AG10803 (cell line): Measurements from ENCODE around the gene GARIN1A.
"Not testable (repeated sequence)": the region's sequence is repeated elsewhere in the genome, so short reads cannot be mapped to it uniquely, and the experiment has no call there.

Source experiments
- DNase-seq: peaks from one replicate; pipeline ENCODE4 v3.0.0; 2010; ENCODE audit warnings: low read depth
- H3K4me3 ChIP-seq: 2 replicates; pipeline ENCODE4 v1.5.1; 2011; ENCODE audit warnings: mild to moderate bottlenecking, low read length, control low read depth
- CTCF ChIP-seq: conservative IDR thresholded peaks from 2 replicates; pipeline ENCODE4 v1.5.1; 2011; ENCODE audit warnings: mild to moderate bottlenecking, low read length, control low read depth, inconsistent platforms

Gene GARIN1A

GRCh38 chr7:128661446-128661845, 10.6 kb upstream of the GARIN1A start:
- TF ChIP-seq CTCF, result no peak
- DNase-seq, result no peak

DNA sequence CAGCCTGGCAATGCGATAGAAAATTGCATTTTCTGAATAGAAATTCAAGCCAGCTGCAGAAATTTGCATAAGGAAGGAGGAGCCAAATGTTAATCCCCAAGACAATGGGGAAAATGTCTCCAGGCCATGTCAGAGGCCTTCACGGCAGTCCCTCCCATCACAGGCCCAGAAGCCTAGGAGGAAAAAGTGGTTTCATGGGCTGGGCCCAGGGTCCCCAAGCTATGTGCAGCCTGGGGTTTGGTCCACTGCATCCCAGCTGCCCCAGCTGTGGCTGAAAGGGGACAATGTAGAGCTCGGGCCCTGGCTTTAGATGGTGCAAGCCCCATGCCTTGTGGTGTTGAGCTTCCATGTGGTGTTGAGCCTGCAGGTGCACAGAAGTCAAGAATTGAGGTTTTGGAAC, 10.0 kb upstream of the GARIN1A start:
- TF ChIP-seq CTCF, result no peak
- H3K4me3 ChIP-seq, result no peak overlapping the region
- DNase-seq, result no peak

More at GRCh38 chr7:128661446-128661845, 10.6 kb upstream of the GARIN1A start:
- no peak overlapping the region for H3K4me3 ChIP-seq

DNA sequence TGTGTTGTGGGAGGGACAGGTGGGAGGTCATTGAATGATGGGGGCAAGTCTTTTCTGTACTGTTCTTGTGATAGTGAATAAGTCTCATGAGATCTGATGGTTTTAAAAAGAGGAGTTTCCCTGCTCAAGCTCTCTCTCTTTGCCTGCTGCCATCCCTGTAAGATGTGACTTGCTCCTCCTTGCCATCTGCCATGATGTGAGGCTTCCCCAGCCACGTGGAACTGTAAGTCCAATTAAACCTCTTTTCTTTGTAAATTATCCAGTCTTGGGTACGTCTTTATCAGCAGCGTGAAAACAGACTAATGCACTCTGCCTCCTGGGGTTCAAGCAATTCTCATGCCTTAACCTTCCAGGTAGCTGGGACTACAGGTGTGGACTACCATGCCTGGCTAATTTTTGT, 8.9 kb upstream of the GARIN1A start:
- not testable (repeated sequence) for DNase-seq, H3K4me3 ChIP-seq

GRCh38 chr7:128665057-128665456, 7.0 kb upstream of the GARIN1A start:
- no peak overlapping the region for H3K4me3 ChIP-seq
- TF ChIP-seq CTCF, result no peak
- DNase-seq, result no peak

- H3K4me3 ChIP-seq, result no peak overlapping the region
- DNase-seq, result peak; percentile 42
- TF ChIP-seq CTCF, result peak; percentile 39
Observed at GRCh38 chr7:128666200-128666599, 5.9 kb upstream of the GARIN1A start.

DNA sequence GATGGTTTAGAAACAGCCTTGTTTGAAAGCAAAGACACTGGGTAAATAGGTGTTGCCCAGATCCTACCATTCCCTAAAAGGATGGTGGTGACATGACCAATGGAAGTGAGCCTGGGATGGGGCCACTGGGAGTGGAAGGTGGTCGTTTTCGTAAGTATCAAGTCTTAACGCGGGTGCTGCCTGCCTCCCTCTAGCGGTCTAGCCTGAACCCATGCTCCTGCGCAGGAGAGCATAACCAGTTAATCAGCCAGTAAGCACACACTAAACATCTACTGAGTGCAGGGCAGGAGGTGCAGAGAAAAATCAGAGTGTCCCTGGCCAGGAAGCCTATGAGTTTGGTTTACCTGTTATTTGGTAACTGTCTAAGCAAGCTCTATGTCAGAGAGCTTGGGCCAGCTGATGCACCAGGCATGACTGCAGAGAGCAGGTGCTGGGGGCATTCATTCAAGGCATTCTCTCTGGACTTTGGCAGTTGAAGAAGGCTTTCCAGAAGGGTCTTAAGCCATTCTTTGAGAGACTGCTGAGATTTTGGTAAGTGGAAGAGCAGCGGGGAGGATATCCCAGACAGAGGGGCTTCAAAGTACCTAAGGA, 930 bp downstream of the GARIN1A start:
- TF ChIP-seq CTCF, result peak; percentile 53
- DNase-seq, result peak; percentile 23

GRCh38 chr7:128673571-128673970, 1.5 kb downstream of the GARIN1A start:
- no peak for TF ChIP-seq CTCF
- DNase-seq, result peak; percentile 7
- H3K4me3 ChIP-seq, result no peak overlapping the region

More for the DNA sequence above, 930 bp downstream of the GARIN1A start:
- H3K4me3 ChIP-seq, result no peak overlapping the region

GRCh38 chr7:128676665-128677064, 4.6 kb downstream of the GARIN1A start:
- no peak for TF ChIP-seq CTCF
- DNase-seq, result no peak
- no peak overlapping the region for H3K4me3 ChIP-seq
